Globus pallidus (tissue), 1 donor: ENCODE results near the gene EMC6.

Experiments
- DNase-seq: peaks from one replicate; pipeline ENCODE4 v3.0.0-alpha.2; 2015; ENCODE audit warnings: low spot score

Gene EMC6

DNA sequence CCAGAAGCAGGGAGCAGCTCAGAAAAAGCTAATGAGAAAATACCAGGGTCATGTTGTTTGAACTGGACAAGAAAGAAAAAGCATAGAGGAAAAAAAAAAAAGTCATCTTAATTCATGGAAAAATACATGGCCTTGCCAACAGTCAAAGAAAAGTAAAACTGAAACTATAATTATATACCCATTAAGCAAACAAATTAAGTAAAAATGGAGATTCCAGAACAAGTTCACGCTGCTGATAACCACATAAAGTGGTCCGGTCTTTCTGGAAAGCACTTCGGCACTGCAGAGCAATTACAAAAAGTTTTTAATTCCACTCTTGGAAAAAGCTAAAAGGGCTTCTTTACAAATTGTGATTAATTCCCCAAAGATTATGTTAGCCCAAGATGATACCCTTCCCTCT, 39.8 kb downstream of the EMC6 start:
- DNase-seq, result no peak

DNA sequence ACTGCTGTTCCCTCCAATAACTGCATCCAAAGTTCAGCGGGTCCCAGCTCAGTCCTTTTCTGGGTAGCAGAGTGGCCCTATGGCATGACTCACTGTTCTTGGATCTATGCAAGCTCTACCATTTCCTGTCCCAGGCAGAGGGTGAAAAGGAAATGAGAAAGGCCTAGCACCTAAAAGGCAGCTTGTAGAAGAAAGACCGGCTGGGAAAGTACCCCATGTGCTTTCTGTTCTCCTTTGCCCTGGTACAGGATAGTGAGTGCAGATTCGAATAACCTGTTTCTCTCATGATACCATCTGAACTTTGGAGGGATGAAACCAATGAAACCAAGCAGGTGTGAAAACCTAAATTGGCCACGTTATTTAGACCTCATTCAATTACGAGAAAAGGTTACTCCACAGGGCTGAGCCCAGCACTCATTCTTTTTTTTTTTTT, 42.4 kb downstream of the EMC6 start:
- no peak for DNase-seq

DNA sequence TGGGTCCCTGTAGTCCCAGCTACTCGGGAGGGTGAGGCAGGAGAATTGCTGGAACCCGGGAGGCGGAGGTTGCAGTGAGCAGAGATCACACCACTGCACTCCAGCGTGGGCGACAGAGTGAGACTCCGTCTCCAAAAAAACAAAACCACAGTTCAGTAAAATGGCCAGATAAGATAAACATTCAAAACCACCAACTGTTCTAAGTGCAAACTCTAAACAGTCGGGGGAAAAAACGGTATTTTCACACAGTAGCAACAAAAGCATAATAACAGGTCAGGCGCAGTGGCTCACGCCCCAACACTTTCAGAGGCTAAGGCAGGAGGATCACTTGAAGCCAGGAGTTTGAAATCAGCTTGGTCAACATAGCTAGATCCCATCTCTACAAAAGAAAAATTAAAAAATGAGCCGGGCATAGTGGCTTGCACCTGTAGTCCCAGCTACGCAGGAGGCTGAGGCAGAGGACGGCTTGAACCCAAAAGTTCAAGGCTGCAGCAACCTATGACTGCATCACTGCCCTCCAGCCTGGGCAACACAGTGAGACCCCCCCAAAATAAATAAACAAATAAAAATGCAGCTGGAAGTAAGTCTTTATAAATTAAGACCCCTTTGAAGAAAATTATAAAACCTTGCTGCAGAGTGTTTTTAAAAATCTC, 44.3 kb downstream of the EMC6 start:
- DNase-seq, result no peak

DNA sequence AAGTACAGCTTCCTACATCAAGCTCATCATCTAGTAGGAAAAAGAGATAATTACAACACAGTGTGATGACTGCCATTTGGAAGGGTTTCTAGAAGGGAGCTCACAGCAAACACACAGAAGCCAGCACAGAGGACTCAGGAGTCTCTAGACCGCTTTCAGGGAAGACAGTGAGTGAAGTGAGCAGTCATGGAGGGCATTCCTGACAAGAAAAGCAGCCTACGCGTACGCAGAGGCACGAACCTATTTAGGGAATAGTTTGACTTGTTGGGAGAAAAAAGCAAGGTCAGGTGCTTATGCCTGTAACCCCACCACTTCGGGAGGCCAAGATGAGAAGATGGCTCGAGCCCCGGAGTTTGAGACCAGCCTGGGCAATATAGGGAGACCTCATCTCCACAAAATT, 46.7 kb downstream of the EMC6 start:
- no peak for DNase-seq

DNA sequence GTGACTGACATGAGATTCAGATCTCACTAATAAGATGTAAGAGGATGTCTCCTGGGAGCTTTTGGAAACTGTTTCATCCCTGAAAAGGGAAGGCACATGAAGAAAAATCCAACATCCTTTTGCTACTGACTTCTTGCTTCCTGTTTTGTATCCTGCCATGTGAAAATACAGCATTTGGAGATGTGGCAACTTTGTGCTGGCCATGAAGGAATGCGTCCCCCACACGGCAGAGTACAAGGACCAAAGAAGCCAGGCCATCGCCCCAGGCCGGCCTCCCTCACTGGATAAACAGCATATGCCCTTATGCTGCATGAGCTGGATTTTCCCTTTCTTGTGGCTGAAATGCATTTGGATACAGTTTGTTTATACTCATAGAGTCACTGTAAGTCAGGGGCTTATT, 49.6 kb downstream of the EMC6 start:
- no peak for DNase-seq

DNA sequence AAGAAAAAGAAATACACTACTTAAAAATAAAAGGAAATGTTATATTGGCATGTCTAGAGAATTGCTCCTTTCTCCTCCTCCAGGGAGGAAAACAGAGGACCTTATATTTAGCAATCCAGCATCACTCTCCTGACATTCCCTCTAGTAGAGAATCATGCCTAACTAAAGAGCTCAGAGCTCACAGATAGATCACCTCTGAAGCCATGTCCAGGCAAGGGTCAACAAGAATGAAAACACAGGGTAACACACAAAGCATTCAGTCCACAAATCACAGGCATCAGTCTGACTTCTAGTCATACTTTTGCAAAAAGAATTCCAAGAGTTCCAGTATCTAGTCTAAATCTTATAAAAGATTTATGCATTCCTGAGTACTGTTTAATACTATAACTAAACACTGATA, 50.7 kb downstream of the EMC6 start:
- no peak for DNase-seq
